Bronchus fibroblast of lung (primary cell): ENCODE data around the gene GJA4. TPM values are rescaled to one million over a fixed set of nuclear protein-coding genes. Genes with fewer than 3 reads are reported as not detected.

Experiments used
- total RNA-seq: library from RNA; depleted of rRNA; stranded (reverse); fragments of >200 nt; gene quantifications from 2 replicates; pipeline ENCODE4 v1.2.3, GENCODE V29; 2015

The GJA4 gene
- not detected in 2 replicates for total RNA-seq

DNA sequence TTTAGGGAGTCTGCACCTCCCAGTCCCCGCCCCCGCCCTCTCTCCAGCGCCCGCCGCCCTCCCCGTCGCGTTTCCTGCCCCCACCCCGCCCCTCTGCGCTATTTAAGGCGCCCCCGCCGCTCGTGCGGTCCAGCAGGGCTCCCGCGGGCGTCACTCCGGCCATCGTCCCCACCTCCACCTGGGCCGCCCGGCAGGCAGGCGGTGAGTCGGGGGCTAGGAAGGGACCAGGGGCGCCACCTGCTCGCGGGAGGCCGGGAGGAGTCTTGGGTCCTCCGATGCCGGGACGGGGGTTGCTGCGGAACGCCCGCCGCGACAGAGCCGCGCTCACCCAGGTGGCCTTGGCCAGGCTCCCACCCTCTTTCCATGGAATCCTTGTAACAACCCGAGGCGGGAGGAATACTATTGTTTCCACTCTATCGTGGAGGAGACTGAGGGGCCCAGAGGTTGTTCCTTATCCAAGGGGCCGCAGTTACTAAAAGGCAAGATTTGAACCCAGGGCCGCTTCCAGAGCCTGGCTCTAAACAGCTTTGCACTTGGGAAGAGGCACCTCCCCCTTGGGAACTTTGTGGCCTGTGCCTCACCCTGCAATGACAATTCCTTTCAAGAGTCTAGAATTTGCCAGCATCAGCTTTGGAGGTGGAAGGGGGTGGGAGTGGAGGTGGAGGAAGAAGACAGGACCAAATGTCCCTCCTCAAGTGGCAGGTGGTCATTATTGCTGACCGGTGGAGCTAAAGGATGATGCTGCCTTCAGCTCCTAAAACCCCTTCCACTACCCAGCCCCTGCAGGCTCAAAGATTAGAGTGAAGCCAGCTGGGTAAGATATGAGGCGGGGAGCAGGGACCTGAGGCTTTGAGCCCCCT is at the start of gene GJA4:
Gene GJA4, plus strand, starts transcription at position 132 of the 860 bp plus-strand sequence. CDS start 1,215 bp downstream, outside the sequence.

DNA sequence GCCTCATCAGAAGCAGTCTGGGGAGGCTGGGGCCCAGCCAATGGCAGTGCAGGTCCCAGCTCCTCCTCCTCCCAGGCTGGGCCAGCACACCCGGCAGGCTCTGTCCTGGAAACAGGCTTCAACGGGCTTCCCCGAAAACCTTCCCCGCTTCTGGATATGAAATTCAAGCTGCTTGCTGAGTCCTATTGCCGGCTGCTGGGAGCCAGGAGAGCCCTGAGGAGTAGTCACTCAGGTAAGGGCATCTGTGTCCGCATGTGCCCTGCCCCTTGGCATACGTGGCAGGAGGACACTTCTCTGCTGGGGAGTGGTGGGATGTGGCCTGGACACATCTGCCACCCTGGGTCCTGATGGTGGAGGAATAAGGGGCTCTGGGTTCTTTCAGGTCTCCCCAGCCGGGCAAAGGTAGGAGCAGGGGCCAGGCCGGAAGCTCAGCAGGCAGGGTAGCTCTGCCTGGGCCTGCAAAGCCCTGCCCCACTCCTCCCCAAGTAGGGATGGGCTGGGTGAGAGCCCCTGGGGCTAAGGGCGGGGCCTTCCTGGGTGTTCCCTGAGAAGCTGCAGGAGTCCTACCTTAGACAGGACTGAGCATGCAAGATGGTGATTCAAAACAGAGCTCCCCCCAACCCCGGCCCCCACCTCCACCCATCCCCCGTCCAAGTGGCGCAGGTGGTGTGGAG is 37.7 kb upstream of the GJA4 start, which contains the start of gene GJB5:
Gene GJB5, plus strand, starts transcription at position 84 of the 674 bp plus-strand sequence. CDS start 2,284 bp downstream, outside the sequence.

DNA sequence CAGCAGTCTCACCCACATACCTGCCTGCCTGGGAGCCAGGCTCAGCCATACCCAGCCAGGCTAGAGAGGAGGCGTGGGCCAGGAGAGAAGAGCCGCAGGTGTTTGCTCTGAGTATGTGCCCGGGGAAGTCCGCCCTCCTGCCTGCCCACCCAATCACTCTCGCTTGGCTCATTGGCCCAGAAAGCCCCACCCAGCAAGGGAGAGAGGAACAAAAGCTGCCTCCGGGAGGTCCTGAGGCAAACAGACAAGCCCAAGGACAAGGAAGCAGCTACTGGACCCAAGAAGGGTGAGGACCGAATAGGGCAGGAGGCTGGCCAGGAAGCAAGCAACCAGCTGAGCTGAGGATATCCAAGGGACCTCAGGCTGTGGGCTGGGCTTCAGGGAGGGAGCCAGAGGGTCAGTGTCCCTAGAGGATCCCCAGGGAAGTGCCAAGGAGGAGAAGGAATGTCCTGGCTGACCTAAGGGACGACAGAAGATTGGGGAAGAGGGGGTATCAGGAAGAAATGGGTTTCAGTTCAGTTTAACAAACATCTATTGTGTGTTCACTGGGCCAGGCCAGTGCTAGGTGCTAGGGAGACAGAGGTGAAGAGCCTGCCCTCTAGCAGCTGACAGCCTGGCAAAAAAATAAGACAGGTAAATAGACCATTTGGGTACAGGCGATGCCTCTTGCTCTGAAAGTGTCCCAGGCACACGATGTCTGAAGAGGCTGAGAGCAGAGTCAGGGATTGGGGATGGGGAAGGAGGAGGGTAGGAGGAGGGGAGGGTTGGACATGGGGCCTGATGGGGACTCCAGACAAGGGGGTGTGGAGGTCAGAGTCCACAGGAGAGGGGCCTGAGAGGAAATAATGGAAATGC is 33.1 kb upstream of the GJA4 start, which contains the start of gene GJB4:
Gene GJB4, plus strand, starts transcription at position 238 of the 855 bp plus-strand sequence. CDS start 1,515 bp downstream, outside the sequence.

DNA sequence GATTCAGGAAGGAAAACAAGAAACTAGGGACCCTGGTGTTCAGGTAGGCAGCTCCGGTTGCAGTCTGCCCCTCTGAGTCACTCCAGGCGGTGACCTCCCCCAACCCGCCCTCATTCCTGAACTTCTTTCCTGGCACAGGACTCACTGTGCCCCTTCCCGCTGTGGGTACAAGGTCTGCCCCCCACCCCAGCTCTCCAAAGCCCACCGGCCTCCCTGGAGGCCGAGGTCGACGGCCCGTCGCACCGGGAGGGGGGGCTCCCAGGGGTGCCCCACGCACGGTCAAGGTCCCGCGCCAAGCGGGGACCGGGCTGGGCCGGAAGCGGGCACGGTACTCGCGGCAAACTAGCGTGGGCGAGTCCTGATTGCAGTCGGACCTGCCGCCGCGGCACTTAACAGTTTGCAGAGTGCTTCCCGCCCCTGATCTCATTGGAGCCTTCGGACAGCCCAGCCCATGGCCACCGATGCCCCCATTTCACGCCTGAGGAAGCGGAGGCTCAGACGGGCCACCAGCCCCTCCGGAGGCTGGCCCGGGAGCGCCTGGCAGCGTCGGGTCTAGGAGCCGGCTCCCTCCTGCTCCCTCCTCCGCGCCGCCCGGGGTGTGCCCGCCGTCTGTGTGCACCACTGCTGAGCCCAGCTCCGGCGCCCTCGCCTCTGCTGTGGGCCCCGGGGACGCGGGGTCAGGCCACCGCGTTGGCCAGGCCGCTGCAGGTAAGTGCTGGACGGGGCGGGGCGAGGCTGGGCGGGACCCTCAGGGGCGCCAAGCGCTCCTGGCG is 11.5 kb upstream of the GJA4 start, which contains the start of gene GJB3:
Gene GJB3, plus strand, starts transcription at position 144 of the 773 bp plus-strand sequence. CDS start 3,549 bp downstream, outside the sequence.

Other genes with a start within 250 kb of the GJA4 start
- gene GJB5, start 38.0 kb upstream of the GJA4 start, total RNA-seq = not detected in 2 replicates
- not detected in 2 replicates for gene GJB4, start 33.3 kb upstream of the GJA4 start, total RNA-seq
- not detected in 2 replicates for gene GJB3, start 11.8 kb upstream of the GJA4 start, total RNA-seq
- gene SMIM12, start 66.8 kb downstream of the GJA4 start, total RNA-seq = 28.6 and 32.6 TPM in 2 replicates
- gene DLGAP3, start 136.7 kb downstream of the GJA4 start, total RNA-seq = under 0.01 and 0.45 TPM in 2 replicates
- 23.9 and 25.1 TPM in 2 replicates for gene TMEM35B, start 192.3 kb downstream of the GJA4 start, total RNA-seq
- gene ZMYM6, start 238.9 kb downstream of the GJA4 start, total RNA-seq = 6.9 and 8.6 TPM in 2 replicates